ENCODE data around the gene TIAM1.

TIAM1 gene

DNA sequence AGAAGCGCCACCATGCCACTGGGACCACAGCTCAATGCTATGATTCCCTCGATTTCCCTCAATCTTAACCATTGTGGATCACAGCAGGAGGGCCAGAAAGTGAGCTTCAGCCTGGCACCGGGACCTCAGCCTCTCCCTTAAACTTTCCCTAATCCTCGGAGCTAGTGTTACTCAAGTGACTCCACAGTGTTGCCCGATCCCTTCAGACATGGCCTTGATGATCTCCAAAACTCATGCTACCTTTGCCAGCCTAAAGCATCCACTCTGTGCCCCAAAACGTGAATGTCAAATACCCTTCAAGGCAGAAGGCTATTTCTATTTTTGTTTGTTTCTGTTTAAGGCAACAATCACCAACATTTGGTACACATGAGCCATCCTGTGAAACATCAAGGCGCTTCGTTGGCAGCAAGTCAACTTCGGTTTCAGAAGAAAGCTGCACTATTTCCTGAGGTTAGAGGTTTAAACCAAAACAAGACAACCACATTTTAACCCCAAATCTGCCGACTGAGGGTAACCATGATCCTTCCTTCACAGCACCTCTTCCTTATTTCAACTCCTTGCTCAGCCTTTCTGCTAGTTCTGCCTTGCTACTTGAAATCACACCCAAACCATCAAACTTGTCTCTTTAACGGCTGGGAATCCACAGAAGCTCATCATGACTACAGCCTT lies 211.4 kb downstream of the TIAM1 start:
- DNase-seq = peak; percentile 84

DNA sequence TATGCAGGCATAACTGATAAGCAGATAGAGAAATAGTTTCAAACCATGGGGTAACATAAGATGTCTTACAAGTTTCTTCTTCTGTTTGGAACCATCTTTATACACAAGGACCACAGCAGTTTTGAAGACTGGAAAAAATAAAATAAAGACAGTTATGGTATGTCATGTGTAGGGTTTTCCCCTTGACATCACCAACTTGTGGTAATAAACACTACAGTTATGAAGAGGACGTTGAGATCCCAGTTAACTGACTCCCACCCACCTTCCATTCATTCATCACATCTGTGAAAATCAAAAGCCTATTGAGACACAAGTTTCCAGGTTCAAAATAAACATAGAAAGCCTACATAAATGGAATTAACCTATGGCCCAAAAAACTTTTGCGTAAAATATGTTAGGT lies 213.2 kb downstream of the TIAM1 start:
- no peak for DNase-seq

DNA sequence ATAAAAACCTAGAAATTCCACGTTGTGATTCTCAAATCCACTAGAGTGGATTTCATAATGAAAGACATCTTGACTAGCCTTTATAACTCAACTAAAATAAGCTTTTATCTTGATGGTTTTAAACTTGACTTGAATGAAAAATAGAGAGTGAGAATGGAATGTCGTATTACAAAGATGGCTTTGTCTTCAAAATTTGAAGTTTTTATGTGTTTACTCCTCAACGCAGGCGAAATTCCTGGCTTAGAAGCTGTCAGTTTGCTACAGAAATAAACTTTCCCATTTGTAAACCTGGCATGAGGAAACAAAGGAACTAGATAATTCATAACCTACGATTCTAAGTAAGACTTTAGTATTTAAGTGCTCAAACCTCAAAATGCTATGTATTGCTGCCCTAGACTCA lies 215.8 kb downstream of the TIAM1 start:
- no peak for DNase-seq

DNA sequence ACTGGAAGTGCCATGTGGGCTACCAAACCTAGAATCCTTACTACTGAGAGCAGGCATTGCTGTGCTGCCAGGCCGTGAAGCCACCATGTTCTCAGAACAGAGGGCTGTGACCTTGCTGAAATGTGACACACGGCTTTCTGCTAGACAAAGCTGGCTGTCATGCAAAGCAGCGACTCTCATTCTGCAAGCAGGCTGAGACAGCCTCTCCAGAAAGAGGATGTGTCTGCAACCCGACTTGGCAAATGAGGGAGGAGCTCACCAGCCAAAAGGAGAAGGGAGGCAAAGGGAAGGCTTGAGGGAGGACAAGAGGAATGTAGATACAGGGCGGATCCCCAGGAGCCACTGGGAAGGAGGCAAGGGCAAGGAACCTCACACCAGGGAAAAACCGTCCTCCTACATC lies 220.1 kb downstream of the TIAM1 start:
- no peak for DNase-seq

DNA sequence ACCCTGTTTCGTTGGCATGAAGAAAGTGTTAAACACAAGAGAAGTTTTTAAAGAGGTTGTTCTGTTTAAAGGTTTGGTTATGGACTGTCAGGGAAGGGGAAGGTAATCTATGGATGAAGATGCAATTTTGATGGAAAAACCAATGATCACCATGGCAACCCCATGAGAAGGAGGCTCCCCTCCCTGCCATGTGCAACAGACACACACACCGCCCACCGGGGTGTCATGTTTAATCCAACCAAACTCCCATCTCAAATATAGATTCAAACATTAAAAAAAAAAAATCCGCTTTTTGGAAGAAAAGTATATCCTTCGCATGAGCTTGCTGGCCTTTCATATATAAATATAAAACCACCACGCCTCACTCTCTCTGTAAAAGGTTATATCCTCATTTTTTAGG lies 224.9 kb downstream of the TIAM1 start:
- no peak for DNase-seq

DNA sequence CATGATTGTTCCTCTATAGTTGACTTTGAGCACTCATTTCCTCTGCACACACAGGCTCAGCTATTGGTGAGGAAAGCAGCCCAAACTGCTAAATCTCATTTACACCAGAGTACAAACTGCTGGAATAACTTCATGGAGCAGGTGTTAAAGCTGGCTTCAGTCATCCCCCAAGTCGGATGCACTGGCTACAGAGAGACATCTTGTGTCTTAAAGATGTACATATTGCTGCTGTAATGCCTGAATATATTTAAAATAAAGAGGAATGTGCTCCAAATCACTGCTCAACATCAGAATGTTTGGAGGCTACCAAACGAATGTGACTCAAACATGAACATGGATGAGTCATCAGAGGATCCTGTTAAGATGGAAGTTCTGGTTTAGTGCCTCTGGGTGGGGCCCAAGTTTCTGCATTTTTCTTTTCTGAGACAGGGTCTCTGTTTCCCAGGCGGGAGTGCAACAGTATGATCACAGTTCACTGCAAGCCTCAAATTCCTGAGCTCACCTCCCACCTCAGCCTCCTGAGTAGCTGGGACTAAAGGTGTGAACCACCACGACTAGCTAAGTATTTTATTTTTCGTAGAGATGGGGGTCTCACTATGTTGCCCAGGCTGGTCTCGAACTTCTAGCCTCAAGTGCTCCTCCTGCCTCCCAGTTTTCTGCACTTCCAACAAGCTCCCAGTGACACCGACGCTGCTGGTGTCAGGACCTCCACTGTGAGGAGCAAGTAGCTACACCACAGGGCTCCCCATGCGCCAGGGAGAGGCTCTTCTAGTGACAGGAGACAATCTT lies 226.7 kb downstream of the TIAM1 start:
- DNase-seq = peak; percentile 48

DNA sequence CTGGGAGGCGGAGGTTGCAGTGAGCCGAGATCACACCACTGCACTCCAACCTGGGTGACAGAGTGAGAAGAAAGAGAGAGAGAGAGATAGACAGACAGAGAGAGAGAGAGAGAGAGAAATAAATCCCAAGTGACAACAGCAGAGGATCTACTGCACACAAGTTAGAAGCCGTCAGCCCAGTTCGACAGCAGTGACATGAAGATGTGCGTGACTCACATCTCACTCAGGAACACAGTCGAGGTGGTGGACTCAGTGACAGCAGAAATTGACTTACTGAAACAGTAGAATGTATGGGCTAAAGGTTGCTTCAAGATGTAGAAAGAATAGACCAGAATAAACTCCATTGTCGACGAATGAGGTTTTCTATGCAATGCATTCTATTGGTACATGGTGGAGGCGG lies 228.8 kb downstream of the TIAM1 start:
- no peak for DNase-seq

DNA sequence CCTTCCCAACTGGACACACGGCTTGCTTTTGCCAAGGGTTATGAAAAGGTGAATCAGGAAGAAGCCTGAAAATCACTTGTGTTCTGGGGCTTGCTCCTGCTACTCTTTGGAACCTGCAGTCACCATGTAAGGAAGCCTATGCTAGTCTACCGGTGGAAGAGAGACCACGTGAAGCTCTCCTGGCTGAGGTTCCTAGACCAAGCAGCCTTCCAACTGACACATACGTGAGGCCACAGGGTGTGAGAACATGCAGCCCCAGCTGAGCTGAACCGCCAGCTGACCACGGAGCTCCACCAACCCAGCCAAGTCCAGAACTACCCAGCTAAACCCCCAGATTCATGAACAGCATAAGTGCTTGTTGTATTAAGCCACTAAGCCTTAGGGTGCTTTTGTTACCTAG lies 233.0 kb downstream of the TIAM1 start:
- no peak for DNase-seq

DNA sequence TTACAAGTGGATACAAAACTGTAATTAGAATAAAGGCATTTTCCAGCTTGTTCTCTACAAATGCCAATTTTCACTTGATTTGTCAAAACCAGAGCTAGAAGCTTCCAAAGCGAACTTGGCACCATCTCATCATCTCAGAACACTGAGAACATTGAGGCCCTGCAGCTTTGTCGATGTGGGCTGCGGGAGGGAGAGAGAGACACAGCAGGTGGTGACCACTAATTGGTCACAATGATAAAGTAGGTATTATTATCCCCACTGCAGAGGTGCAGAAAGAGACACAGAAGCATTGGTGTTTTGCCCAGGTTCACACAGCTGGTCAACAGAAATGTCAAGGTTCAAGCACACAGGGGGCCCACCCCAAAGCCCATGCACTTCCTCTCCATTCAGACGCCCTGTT lies 233.6 kb downstream of the TIAM1 start:
- no peak for DNase-seq

DNA sequence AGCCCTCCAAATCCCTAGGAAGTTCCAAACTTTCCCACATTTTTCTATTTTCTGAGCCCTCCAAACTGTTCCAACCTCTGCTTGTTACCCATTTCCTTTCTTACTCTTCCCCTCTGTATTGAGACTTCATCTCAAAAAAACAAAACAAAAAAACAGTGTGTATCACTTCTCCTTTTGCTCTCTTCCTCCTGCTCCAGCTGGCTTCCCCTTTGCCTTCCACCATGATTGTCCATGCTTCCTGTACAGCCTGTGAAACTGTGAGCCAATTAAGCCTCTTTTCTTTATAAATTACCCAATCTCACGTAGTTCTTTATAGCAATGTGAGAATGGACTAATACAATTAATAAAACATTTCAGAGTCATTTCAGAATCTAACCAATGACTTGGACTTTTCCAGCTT lies 236.2 kb downstream of the TIAM1 start:
- no peak for DNase-seq

DNA sequence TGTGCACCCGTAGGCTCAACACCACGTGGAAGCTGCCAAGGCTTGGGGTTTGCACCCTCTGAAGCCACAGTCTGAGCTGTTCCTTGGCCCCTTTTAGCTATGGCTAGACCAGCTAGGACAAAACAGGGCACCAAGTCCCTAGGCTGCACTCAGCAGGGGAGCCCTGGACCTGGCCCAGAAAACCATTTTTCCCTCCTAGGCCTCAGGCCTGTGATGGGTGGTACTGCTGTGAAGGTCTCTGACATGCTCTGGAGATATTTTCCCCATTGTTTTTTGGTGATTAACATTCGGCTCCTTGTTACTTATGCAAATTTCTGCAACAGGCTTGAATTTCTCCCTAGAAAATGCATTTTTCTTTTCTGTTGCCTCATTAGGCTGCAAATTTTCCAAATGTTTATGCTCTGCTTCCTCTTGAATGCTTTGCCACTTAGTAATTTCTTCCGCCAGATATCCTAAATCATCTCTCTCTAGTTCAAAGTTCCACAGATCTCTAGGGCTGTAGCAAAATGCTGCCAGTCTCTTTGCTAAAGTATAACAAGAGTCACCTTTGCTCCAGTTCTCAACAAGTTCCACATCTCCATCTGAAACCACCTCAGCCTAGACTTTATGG lies 236.8 kb downstream of the TIAM1 start:
- DNase-seq = no peak

DNA sequence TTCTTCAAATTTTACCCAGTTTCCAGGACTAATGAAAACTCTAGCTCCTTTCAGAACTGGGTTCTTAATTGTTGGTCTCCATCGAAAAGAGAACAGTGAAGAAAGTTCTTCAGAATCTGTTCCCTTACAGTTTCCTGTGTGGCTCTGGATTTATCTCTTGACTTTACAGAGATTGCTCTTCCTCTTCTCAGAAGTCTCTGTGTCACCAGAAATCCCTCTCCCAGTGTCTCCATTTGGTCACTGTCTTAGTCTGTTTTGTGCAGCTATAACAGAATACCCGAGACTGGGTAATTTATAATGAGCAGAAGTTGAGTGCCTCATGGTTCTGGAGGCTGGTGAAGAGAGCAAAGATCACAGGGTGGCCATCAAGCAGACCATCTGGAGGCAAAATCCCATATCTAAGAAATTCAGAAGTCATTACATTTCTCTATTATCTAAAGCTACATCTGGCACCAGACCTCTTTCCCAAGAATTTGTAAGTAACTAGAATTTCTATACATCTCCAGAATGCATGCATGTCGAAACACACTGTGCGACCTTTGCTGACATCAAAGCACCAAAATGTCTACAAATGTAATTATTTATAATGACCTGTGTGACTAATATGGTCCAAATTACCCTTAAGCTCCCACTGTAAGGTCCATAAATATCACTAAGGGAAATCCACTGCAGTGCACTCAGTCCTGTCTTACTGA lies 240.3 kb downstream of the TIAM1 start:
- no peak for DNase-seq

DNA sequence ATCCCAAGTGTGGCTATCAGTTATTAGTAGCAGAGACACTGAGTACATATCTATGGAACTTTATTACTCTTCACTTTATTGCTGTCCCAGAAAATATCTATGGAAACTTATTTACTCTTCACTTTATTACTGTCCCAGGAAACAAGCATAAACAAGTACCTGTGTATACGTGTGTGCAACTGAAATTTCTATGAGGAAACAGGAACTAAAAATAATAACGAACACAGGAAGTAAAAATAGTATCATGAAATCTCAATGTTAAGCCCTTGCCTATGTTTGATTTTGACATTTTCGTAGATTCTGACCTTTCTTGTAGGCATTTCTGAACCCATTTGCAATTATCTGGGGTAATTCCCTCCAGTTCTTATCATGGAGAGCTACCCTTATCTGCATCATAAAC lies 240.9 kb downstream of the TIAM1 start:
- DNase-seq = no peak

DNA sequence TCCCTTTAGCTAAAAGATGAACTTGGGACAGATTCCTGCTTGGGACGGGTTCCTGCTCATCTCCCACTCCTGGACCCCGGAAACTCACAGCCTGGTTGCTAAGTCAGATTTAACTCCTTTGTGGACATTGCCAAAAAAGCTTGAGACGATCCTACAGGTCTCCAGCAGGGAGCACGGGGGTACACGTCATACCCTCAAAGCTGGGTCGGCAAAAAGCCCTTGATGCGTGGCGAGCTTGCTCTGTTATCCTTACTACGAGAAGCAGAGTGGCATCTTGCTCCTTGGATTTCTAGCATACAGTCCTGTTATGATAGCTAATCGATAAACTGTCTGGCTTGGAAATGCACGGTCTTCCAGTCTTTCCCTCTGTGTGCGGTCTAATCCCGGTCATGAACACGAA lies 244.9 kb downstream of the TIAM1 start:
- no peak for DNase-seq

DNA sequence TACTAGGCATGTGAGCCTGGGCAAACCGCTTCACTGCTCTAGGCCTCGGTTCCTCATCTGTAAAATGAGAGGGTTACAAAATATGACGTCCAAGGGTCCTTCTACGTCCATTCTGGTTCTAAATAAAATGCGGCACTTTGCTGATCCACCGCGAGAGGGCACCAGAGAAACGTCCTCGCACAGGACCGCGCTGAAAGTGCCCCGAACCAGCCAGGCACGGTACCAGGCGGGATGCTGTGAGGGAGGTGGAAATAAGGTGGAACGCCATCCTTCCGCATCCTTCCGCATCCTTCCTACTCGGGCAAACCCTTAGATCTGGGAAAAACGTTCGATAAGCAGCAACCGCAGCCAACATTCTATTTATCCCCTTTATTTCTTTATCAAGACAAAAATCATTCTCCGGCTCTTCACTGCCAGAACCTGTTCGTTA lies 245.5 kb downstream of the TIAM1 start:
- DNase-seq = peak; percentile 85

DNA sequence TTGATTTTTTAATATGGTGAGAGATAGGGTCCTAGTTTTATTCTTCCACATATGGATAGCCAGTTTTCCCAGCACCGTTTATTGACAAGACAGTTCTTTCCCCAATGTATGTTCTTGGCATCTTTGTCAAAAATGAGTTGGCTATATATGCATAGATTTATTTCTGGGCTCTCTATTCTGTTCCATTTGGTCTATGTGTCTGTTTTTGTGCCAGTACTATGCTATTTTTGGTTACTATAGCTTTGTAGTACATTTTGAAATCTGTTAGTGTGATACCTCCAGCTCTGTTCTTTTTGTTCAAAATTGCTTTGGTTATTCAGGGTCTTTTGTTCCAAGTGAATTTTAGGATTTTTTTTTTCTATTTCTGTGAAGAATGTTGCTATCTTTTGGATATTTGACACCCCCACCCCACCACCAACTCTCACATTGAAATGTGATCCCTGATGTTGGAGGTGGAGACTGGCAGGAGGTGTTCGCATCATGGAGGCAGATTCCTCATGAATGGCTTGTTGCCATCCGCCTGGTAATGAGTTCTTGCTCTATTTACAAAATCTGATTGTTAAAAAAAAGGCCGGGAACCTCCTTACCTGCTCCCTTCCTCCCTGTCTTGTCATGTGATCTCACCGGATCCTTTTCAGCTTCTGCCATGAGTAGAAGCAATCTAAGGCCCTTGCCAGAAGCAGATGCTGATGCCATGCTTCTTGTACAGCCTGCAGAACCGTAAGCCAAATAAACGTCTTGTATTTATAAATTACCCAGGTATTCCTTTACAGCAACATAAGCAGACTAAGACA lies 251.0 kb downstream of the TIAM1 start:
- DNase-seq = no peak

DNA sequence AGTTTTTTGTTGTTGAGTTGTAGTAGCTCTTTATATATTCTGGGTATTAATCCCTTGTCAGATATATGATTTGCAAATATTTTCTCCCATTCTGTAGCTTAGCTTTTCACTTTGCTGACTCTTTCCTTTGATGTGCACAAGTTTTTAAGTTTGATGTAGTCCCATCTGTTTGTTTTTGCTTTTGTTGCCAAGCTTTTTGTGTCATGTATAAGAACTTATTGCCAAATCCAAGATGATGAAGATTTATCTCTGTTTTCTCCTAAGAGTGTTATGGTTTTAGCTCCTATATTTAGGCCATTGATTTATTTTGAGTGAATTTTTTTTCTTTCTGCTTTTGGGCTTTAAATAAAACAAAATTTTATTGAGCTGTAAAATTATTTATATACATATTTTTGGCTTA lies 253.7 kb downstream of the TIAM1 start:
- DNase-seq = no peak

DNA sequence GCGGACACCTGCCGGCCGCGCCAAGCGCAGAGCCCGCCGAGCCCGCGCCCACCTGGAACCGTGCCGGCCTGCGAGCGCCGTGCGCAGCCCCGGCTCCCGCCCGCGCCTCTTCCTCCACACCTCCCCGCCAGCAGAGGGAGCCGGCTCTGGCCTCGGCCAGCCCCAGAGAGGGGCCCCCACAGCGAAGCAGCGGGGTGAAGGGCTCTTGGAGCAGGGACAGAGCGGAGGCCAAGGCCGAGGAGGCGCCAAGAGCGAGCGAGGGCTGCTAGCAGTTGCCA lies 255.6 kb downstream of the TIAM1 start:
- DNase-seq = no peak

DNA sequence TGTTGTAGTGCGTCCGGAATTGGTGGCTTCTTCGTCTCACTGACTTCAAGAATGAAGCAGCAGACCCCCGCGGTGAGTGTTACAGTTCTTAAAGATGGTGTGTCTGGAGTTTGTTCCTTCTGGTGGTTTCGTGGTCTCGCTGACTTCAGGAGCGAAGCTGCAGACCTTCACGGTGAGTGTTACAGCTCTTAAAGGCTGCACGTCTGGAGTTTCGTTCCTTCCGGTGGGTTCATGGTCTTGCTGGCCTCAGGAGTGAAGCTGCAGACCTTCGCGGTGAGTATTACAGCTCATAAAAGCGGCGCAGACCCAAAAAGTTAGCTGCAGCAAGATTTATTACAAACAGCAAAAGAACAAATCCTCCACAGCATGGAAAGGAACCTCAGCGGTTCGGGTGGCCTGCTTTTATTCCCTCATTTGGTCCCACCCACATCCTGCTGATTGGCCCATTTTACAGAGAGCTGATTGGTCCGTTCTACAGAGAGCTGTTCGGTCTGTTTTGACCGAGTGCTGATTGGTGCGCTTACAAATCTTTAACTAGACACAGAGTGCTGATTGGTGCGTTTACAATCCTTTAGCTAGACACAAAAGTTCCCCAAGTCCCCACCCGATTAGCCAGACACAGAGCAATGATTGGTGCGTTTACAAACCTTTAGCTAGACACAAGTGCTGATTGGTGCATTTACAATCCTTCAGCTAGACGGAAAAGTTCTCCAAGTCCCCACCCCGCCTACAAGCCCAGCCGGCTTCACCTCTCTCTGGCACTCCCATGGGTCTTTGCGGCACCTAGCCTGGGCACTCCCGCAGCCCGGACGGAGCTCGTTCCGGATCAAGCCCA lies 256.2 kb downstream of the TIAM1 start:
- no peak for DNase-seq

DNA sequence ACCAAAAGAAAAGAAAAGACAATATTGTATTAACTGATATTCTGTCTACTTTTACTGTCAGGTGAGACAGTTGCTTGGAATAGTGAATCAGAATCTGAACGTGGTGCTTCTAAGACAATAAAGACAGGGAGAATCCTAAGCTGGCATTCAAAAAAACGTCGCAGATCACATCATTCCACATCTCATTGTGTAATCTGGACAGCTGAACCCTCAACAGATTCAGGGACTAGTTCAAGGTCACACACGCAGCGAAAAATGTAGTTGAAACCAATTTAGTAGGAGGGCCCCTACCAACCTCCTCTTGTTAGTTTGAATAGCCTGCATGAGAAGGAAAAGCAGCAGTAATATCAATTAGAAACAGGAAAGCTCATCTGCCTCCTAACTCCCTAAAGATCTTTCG lies 259.4 kb downstream of the TIAM1 start:
- DNase-seq = no peak

DNA sequence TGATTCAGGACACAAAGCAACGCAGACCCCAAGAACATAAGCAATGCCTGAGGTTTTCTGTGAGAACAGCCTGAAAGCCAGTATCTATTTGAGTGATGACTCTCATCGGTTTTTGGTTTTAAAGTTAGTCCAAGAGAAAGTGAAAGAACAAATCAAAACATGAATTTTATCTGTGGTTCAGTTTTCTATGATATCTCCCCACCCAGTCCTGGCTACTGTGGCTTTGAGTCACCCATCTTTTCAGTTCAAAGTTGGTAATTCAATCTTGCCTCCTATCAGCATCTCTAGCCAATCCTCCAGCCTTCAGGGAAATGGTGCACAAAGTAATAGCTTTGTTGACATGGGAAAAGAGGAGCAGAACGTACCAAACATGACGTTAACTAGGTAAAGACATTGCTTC lies 265.3 kb downstream of the TIAM1 start:
- DNase-seq = no peak

DNA sequence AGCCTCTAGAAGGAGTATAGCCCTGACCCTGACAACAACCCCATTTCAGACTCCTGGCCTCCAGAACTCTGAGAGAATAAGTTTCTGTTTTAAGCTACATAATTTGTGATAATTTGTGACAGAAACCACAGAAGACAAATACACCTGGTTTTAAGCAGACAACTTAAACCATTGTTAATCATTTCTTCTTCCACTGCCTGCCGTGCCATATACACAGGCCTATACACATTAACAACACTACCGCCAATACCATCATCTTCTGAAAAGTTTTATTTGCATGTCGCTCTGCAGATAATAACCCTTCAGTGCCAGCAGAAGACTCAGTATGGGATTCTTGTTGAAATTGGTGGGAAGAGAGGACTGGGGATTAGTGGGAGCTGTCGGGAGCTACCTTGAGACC lies 265.8 kb downstream of the TIAM1 start:
- DNase-seq = no peak

Data from CD4-positive, alpha-beta T cell treated with Interleukin-17A for 4 hours (primary cell).